IPS DF 19.7 (cell line): ENCODE measurements around the gene SPOCD1.

ENCODE experiments used
- DNase-seq: peaks from one replicate; pipeline ENCODE4 v3.0.0-alpha.2; 2013; ENCODE audit warnings: low read depth, low spot score

Gene SPOCD1

GRCh38 chr1:31755850-31756492, 59.9 kb downstream of the SPOCD1 start:
- DNase-seq = no peak

GRCh38 chr1:31755197-31755611, 60.6 kb downstream of the SPOCD1 start:
- DNase-seq = no peak

- no peak for DNase-seq
Measured at GRCh38 chr1:31754397-31754796, 61.4 kb downstream of the SPOCD1 start.

- no peak for DNase-seq
Measured at GRCh38 chr1:31753707-31754349, 62.0 kb downstream of the SPOCD1 start.

- DNase-seq = no peak
Measured at GRCh38 chr1:31752952-31753475, 62.8 kb downstream of the SPOCD1 start.

GRCh38 chr1:31752258-31752657, 63.6 kb downstream of the SPOCD1 start:
- no peak for DNase-seq

GRCh38 chr1:31751822-31752241, 64.0 kb downstream of the SPOCD1 start:
- DNase-seq = no peak

- no peak for DNase-seq
Measured at GRCh38 chr1:31750858-31751510, 64.8 kb downstream of the SPOCD1 start.

- DNase-seq = no peak
Measured at GRCh38 chr1:31749785-31750735, 65.8 kb downstream of the SPOCD1 start.

GRCh38 chr1:31748365-31748764, 67.5 kb downstream of the SPOCD1 start:
- no peak for DNase-seq

GRCh38 chr1:31747304-31747703, 68.5 kb downstream of the SPOCD1 start:
- DNase-seq = no peak

- no peak for DNase-seq
Measured at GRCh38 chr1:31746687-31747086, 69.1 kb downstream of the SPOCD1 start.

- no peak for DNase-seq
Measured at GRCh38 chr1:31745946-31746670, 69.7 kb downstream of the SPOCD1 start.

- DNase-seq = no peak
Measured at GRCh38 chr1:31745096-31745945, 70.5 kb downstream of the SPOCD1 start.

- DNase-seq = no peak
Measured at GRCh38 chr1:31744165-31744888, 71.5 kb downstream of the SPOCD1 start.

GRCh38 chr1:31742462-31743212, 73.2 kb downstream of the SPOCD1 start:
- DNase-seq = no peak
